Hematopoietic multipotent progenitor cell (in vitro differentiated cells): ENCODE measurements around the gene CMIP. TPM values are rescaled to one million over a fixed set of nuclear protein-coding genes. Genes with fewer than 3 reads are reported as not detected.

Experiments used
- DNase-seq, 3 donors: peaks; one replicate each; pipeline ENCODE4 v3.0.0-alpha.2; 2011 to 2015; ENCODE audit warnings: low read depth in 2 of 3, low spot score in 2 of 3
- total RNA-seq: library from RNA; depleted of rRNA; stranded (reverse); fragments of >200 nt; gene quantifications from one replicate; pipeline ENCODE4 v1.2.3, GENCODE V29; 2012

CMIP gene
- total RNA-seq, 1 donor = 45.2 TPM

GRCh38 chr16:81558444-81559175 is 114.0 kb downstream of the CMIP start:
- peak in 2 of 3 donors; percentile 84 to 90 for DNase-seq

- DNase-seq = no peak
Observed at GRCh38 chr16:81560979-81561657, 116.5 kb downstream of the CMIP start.

GRCh38 chr16:81562174-81562849 is 117.7 kb downstream of the CMIP start:
- no peak for DNase-seq

GRCh38 chr16:81562926-81563325 is 118.3 kb downstream of the CMIP start:
- no peak for DNase-seq

GRCh38 chr16:81564421-81564911 is 119.9 kb downstream of the CMIP start:
- DNase-seq = no peak

GRCh38 chr16:81565321-81566028 is 120.9 kb downstream of the CMIP start:
- DNase-seq = no peak

- no peak for DNase-seq
Observed at GRCh38 chr16:81566086-81567007, 121.7 kb downstream of the CMIP start.

GRCh38 chr16:81567087-81567486 is 122.5 kb downstream of the CMIP start:
- no peak for DNase-seq

GRCh38 chr16:81567987-81568748 is 123.6 kb downstream of the CMIP start:
- DNase-seq = no peak

GRCh38 chr16:81568749-81569087 is 124.1 kb downstream of the CMIP start:
- no peak for DNase-seq

GRCh38 chr16:81569361-81570034 is 124.9 kb downstream of the CMIP start:
- DNase-seq = no peak

- no peak for DNase-seq
Observed at GRCh38 chr16:81570151-81570846, 125.7 kb downstream of the CMIP start.

- no peak for DNase-seq
Observed at GRCh38 chr16:81571175-81571574, 126.6 kb downstream of the CMIP start.

- DNase-seq = no peak
Observed at GRCh38 chr16:81571592-81572385, 127.2 kb downstream of the CMIP start.

- no peak for DNase-seq
Observed at GRCh38 chr16:81572386-81573144, 128.0 kb downstream of the CMIP start.

GRCh38 chr16:81573533-81574020 is 129.0 kb downstream of the CMIP start:
- DNase-seq = no peak
